Heart left ventricle (tissue), 13 donors: ENCODE results near the gene TBCD.

Experiments
- POLR2A ChIP-seq, 2 donors: fragments of 450-650 bp; IDR thresholded peaks; one replicate each; pipeline ENCODE4 v1.6.1; 2017; ENCODE audit warnings: antibody characterized with exemption in 2 of 2, mild to moderate bottlenecking in 2 of 2, moderate library complexity in 2 of 2
- TF ChIP-seq, protein P1 (sequence below), 12 donors: fragments of 200-600 bp; sonication (generic) in 4 of 12; IDR thresholded peaks; one replicate each; pipeline versions ENCODE4 v1.5.0 to v1.8.0; 2018 to 2022; ENCODE audit warnings: antibody characterized with exemption in 12 of 12, mild to moderate bottlenecking in 5 of 12
- donor health status: ischemic (EF 13 %, LVEDD 7.1; RV severe dilation, severe dysfunction).
- donor health status: DM: no; HTN: yes; CAD: no.
- donor health status: DM: no; HTN: no; CAD: no.
- donor health status: ischemic (EF 25% LVEDD 6.9; RV normal size, moderate dysfunction).
- donor health status: ischemic (EF 25% LVEDD 5.7; RV mildly dilated, moderate dysfunction).
- donor health status: ischemic (EF 35%, LVEDD 5.7; RV mildly dilated, moderate dysfunction).
- donor health status: nonischemic (EF 11% LVEDD 7.7; RV severe dilation, severe dysfunction).
- donor health status: DM: yes; HTN: yes; CAD: no.
- donor health status: PGD.
- donor health status: ischemic (EF 29% LVEDD 5.4; RV normal size, mild dysfunction).
- donor health status: nonischemic (EF 23%, LVEDD 6.1; RV moderate dilation, normal function).

DNA sequence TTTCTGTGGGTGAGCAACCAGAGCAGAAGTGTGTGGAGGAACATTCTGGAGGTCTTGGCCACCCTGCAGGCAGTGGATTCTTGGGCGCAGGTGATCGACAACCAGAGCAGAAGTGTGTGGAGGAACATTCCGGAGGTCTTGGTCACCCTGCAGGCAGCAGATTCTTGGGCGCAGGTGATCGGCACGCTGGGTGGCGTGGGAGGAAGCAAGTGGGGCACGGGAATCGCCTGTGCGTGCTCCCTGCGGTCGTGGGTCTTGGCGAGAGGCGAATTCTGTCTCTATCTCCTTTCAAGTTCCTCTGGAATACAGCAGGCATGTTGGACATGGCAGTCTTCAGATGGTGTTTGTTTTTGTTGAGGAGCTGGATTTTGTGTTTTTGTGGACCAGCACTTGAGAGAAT lies 118.7 kb downstream of the TBCD start:
- TF ChIP-seq, protein P1, sequence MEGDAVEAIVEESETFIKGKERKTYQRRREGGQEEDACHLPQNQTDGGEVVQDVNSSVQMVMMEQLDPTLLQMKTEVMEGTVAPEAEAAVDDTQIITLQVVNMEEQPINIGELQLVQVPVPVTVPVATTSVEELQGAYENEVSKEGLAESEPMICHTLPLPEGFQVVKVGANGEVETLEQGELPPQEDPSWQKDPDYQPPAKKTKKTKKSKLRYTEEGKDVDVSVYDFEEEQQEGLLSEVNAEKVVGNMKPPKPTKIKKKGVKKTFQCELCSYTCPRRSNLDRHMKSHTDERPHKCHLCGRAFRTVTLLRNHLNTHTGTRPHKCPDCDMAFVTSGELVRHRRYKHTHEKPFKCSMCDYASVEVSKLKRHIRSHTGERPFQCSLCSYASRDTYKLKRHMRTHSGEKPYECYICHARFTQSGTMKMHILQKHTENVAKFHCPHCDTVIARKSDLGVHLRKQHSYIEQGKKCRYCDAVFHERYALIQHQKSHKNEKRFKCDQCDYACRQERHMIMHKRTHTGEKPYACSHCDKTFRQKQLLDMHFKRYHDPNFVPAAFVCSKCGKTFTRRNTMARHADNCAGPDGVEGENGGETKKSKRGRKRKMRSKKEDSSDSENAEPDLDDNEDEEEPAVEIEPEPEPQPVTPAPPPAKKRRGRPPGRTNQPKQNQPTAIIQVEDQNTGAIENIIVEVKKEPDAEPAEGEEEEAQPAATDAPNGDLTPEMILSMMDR (IDR thresholded peaks at IDR 0.05) = no peak
- no peak for TF ChIP-seq POLR2A (IDR thresholded peaks at IDR 0.05)
